ENCODE data around the gene RABGGTA.

- TF ChIP-seq EZH2 (IDR thresholded peaks at IDR 0.05; ENCODE audit: borderline replicate concordance, low read depth, low read length) (no peak), CTCF (IDR thresholded peaks at IDR 0.05 in 2 of 3, conservative IDR thresholded peaks at IDR 0.05 in 1 of 3; ENCODE audit: insufficient read depth in 2 of 3, low read depth in 1 of 3, low read length in 3 of 3) (no peak), POLR2AphosphoS2 (IDR thresholded peaks at IDR 0.05; ENCODE audit: low read length) (no peak), ZNF778 (CRISPR knock-in tag; IDR thresholded peaks at IDR 0.05) (no peak), DLX4 (CRISPR knock-in tag; IDR thresholded peaks at IDR 0.05) (no peak), SNIP1 (IDR thresholded peaks at IDR 0.05; ENCODE audit: low read depth) (no peak), ZBTB7A (IDR thresholded peaks at IDR 0.05; ENCODE audit: borderline replicate concordance, control insufficient read depth, low read depth, low read length) (no peak), POLR3G (IDR thresholded peaks at IDR 0.05; ENCODE audit: extremely low read depth, insufficient read length, insufficient replicate concordance) (no peak), TOE1 (IDR thresholded peaks at IDR 0.05; ENCODE audit: borderline replicate concordance) (no peak), TOE1 (CRISPR knock-in tag; IDR thresholded peaks at IDR 0.05; ENCODE audit: borderline replicate concordance, low read depth) (no peak)
Observed at GRCh38 chr14:24283796-24284460, 12.5 kb upstream of the RABGGTA start.

Measured in K562 (cell line).